HG02870 (cell line): ENCODE results near the gene C1QTNF3.
A peak's percentile ranks its signal among the peaks of the same experiment; 100 is the strongest.

Source experiments
- ATAC-seq: cut with Tn5 transposase; IDR thresholded peaks from one replicate; pipeline ENCODE4 v1.9.1; 2021; ENCODE audit warnings: mild to moderate bottlenecking, moderate library complexity; ENCODE audit not compliant: unreplicated experiment

The C1QTNF3 gene

DNA sequence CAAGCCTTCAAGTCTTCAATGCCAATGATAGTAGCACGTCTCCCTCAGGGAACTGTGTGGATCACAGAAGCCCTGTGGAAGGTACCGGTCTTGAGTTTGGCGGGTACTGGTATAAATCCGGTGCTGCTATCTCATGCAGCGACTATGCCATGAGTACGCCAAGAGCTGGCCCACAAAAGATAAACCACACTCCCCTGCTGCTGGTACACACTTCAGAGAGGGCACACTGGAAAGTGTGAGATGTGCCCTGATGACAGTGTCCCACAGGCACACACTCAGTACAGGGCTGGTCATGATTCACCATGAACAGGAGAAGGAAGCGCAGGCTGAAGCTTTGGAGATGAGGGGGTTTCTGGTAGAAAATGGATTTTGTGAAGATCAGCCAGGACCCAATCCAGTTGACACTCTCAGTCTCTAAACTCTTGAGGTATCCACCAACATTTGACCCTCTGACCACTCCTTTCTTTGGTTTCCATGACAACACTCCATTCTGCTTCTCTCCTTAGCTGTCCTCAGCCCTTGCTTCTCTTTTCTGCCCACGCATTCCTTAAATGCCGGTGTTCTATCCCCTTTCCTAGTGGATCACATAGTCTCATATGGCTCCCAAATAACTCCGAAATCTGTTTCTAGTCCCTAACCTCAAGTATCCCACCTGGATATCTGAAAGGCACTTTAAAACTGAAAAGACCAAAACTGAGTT lies 40.2 kb downstream of the C1QTNF3 start:
- no peak for ATAC-seq

DNA sequence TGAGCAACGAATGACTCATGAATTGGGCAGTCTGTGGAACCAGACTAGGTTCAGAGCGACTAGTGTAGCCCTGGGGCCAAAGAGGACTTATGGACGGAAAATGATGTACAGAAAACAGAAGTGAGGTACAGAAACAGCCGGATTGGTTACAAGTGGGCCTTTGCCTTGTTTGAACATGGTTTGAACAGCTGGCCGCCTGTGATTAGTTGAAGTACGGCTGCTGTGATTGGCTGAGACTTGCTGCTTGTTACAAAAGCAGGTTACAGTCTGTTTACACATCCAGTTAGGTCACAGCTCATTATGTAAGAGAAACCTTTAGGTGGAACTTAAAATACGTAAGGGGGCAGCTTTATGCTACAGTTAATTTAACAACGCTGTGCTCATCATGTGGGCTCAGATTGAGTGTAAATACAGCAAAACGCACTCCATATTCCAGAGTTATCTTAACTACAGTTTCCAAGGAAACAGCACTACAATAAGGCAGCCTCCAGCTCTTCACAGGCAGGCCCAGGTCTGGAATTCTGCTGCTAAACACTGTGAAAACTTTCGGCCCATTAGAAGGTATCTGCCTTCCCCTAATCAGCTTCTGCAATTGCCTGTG lies 41.7 kb downstream of the C1QTNF3 start:
- ATAC-seq = no peak

DNA sequence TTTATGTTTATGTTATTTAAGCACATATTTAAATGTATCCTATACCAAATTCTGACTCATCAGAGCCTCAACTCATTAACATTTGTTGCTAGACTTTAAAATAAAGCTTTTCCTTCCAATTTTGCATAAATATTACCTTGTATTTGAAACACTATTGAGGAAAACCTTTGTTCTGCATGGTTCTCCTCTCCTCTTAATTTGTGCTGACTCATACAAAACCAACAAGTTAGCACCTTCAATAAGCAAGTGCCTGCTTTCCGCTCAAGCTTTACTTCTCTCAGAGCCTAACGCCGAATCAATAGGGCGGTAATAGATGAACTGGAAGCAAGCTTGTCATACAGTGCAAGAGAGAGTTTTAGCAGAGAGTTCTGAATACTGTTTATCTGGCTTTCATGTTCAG lies 43.0 kb downstream of the C1QTNF3 start:
- no peak for ATAC-seq

DNA sequence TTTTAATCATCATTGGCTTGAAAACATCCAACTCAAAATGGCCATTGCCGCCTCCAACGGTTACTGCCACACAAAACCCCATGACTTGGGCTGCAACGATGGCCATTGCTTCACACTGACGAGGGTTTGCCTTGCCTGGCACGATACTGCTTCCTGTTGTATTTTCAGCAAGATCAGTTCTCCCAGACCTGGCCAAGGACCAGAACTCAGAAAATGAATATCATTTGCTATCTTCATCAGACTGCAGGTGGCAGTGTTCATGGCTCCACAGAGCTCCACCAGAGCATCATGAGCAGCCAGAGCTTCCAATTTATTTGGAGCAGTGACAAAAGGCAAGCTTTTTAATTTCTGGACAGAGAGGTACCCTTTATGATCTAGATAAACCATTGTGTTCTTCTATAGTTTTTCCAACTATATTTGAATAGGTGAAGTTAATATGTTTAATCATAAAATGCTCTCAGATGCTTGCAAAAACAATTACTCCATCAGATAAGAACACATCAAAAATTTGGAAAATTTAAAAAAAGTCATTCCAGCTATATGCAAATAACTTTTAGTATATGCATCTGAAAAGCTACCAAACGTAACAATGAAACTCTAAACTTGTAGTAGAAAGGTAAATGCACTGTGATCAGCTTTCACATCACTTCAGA lies 45.6 kb downstream of the C1QTNF3 start:
- ATAC-seq = peak; percentile 65

DNA sequence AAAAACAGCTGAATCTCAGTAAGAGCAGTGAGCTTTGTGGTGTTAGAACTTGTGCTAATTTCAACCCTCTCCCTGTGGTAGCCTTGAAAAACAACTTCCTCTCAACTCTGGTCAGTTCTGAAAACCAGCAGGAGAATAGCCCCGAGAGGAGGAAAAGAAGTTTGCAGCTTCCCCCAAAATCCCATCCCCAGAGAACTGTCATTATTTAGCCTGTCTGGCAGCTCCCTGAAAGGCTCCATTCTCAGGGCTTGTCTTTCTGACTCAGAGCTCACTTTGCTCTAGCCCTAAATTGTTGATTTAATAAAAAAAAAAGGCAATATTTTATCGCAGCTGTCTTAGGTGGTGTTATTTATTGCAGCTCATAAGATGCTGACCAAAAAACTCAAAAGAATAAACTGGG lies 47.1 kb downstream of the C1QTNF3 start:
- no peak for ATAC-seq

DNA sequence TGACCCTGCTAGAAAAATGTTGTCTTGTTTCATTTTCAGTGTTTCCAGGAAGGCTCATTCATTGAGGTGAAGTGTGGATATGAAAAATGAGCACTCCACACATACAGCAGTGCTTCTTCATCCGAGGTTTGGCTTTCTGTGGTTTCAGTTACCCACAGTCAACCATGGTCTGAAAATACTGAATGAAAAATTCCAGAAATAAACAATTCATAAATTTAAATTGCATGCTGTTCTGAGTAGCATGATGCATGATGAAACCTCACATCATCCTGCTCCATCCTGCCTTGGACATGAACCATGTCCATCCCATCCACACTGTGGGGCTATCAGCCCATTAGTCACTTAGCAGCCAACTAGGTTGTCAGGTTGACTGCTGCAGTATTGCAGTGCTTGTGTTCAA lies 48.2 kb downstream of the C1QTNF3 start:
- ATAC-seq = no peak

DNA sequence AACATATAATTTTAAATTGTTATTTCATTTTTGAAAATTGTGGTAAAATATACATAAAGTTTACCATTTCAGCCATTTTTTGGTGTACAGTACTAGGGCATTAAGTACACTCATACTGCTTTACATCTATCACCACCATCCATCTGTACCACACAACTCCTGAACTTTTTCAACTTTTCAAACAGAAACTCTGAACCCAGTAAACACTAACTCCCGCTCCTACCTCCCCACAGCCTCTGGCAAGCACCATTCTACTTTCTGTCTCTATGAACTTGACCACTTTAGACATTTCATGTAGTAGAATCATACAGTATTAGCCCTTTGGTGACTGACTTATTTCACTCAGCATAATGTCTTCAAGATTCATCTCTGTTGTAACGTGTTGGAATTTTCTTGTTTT lies 50.1 kb downstream of the C1QTNF3 start:
- ATAC-seq = no peak

DNA sequence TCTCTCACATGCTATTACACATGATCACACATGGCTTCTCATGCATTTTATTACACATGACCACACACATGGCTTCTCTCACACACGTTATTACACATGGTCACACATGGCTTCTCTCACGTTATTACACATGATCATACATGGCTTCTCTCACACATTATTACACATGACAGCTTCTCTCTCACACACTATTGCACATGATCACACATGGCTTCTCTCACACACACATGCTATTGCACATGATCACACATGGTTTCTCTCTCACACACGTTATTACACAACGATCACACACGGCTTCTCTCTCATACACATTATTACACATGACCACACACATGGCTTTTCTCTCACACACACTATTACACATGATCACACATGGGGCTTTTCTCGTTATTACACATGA lies 57.6 kb downstream of the C1QTNF3 start:
- no peak for ATAC-seq

DNA sequence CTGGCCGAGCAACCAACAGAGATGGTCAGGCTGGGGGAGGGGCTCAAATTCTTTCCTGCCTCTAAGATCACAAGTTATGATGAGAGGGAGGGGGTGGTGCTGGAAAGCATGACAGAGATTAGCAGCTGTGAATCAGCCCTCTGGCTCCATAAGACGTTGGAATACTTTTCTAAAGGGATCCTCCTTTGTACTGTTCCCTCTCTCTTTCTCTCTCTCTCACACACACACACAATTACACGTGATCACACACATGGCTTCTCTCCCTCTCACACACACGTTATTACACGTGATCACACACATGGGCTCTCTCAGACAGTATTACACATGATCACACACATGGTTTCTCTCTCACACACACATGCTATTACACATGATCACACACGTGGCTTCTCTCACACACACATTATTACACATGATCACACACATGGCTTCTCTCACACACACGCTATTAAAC lies 58.3 kb downstream of the C1QTNF3 start, which contains the start of gene SLC45A2:
SLC45A2 (minus strand) TSS at position 23 of the 454 bp plus-strand sequence. CDS start 110 bp downstream, outside the sequence.
- ATAC-seq = no peak

DNA sequence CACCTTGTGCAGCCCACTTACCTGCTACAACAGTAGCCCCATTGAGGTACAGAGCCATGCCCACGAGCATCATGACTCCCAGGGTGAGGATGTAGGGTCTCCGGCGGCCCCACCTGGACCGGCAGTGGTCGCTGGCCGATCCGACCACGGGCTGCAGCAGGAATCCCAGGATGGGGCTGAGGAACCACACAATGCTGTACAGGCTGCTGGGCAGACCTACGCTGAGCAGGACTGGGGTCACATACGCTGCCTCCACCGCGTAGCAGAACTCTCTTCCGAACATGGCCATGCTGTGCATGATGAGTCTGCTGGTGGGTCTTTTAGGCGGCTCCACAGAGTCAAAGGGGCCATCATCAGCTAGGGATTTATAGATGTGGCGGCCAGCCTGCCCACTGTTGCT lies 58.8 kb downstream of the C1QTNF3 start:
- ATAC-seq = no peak

DNA sequence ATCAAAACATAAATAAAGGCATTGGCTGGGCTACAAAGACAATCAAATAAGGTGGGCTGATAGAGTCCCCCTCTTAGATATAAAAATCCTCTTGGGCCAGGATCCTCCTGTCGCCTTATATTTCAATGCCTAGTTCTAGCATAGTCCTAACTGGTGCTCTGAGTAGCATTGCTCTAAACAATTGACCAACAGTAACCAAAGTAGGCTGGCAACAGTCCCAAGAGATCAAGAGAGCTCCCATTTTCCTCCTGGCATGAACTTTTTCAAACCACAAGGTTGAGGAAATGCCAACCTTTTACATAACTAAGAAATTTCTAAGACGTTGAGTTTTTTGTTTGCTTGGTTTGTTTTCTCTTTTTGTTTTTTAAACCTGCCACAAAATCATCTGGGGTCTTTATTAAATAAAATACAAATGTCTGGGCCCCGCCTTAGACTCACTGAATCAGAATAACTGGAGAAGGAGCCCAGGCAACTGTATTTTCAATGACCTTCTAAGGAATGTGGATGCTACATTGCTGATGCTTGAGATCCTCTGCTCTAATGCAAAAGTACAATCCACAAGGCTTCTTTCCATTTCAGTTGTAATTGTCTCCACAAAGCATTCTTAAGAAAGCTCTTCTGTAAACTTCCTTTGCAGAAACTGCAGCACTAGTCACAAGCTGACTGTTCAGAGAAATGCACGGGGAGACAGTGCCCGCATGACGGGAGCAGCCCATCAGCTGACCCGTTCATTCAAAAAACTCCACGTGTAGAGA lies 61.4 kb downstream of the C1QTNF3 start:
- ATAC-seq = no peak

DNA sequence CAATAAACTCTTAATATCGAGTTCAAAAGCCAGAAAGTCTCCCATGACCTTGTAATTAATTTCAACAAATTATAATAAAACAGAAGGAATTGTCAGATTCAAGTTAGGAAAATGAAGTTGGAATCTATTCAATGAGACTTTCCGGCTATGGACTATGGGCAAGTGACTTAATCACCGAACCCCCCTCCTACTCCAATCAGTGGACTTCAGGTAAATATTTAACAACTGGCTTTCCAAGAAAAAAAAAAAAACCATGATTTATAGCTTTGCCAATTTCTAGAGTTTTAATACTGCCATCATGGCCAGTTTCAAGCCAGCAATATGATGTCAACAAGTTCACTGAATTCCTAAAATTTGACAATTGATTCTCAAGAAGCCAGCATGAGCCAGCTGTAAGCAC lies 63.0 kb downstream of the C1QTNF3 start:
- no peak for ATAC-seq

DNA sequence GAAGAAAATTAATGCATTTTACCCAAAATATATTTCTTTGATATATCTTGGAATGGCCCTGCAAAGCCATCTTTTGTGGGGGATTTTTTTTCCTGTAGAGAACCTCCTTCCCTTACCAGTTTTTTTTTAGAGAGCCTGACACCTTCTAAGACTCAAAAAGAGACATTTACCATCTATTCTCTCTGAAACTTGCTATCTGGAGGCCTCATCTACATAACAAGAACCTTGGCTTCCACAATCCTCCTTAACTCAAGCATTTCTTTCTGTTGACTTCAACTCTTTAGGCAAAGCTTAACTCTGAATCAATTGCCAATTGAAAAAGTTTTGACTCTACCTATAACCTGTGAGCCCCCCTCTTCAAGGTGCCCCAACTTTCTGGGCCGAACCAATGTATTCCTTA lies 64.7 kb downstream of the C1QTNF3 start:
- no peak for ATAC-seq

DNA sequence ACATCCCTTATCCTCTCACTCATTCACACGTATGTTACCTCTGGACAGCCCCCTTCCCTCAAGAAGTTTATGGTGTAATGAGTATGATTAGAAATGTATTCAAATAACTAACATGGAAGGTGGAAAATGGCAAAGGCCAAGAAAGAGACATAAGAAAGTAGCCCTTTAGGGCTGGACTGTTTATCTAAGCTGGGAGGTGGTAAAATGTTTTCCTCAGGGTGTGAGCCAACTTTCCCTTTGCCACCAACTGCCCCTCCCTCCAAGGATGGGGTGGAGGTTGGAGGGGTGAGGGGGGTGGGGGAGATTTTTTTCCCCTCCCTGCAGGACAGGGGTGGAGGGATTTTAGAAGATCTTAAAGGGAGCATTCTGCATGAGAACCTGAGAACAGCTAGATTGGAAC lies 66.7 kb downstream of the C1QTNF3 start:
- ATAC-seq = no peak

DNA sequence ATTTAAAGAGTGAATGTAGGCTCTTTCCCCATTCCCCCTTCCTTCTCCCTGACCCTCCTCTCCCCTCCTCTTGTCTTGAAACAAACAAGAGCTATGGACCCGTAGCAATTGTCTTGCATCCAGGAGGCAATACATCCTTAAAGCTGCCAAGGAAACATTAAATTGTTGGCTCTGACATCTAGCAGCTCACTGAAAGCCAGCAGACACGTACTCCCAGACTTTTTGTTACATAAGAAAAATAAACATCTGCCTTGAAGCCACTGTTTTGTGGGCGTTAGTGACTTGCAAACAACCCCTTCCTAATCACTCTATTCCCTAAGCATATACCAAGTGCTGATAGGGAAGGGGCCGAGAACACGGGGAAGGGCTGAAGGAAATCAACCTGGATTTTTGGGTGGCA lies 67.2 kb downstream of the C1QTNF3 start:
- no peak for ATAC-seq

DNA sequence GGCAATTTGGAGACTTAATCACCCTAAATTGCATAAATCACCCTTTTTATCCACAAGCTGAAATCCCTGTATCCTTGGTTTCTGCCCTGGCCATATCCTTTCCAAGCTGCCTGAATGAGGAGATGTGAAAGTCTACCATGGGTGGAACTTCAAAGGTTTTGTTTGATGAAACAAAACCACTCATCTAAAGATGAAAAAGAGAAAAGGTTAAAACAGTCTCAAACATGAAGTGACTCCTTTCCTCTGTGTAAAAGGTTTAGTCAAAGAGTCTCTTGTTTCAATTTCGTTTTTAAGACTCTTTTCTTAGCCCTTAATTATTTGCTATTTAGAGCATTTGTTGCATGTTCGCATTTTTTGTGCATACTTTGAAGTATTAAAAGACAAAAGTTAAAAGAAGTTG lies 69.7 kb downstream of the C1QTNF3 start:
- ATAC-seq = peak; percentile 84

DNA sequence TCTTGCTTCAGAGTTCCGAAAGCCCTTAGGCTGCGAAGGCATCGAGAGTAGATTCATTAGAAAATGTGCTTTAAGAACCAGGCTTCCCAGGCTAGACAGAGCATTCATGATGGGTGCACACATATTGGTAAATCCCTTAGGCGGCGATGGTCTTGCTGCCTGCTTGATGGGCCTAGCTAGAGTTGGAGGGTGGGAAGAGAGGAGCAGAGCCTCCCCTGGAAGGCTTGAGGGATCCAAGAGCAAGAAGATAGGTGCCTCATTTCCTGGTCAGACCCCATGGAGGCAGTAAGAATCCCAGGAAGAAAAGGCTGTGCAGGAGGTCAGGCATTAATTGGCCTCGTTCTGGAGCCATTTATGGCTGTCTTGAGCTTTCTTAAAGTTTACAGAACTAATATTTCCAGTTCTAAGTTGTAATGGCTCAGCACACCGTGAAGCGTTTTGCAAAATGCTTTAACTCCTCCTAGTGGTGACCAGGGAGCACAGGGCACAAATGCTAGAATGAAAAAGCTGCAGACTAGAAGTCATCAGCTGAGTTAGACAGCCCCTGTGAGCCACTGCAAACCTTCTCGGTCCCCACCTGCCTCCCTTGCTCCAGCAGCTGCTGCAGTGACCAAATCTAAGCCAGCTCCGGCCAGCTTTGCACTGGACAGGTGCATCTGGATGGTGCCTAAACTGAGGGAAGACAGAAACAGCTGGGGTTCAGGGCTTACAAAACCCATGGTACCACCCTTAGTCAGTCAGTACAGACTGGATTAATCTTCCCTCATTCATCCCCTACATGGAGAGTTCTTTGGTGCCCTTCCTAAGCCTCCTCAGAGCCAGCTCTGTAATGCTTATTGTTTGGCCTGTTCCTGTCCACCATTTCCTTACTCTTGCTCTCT lies 73.2 kb downstream of the C1QTNF3 start:
- ATAC-seq = no peak

DNA sequence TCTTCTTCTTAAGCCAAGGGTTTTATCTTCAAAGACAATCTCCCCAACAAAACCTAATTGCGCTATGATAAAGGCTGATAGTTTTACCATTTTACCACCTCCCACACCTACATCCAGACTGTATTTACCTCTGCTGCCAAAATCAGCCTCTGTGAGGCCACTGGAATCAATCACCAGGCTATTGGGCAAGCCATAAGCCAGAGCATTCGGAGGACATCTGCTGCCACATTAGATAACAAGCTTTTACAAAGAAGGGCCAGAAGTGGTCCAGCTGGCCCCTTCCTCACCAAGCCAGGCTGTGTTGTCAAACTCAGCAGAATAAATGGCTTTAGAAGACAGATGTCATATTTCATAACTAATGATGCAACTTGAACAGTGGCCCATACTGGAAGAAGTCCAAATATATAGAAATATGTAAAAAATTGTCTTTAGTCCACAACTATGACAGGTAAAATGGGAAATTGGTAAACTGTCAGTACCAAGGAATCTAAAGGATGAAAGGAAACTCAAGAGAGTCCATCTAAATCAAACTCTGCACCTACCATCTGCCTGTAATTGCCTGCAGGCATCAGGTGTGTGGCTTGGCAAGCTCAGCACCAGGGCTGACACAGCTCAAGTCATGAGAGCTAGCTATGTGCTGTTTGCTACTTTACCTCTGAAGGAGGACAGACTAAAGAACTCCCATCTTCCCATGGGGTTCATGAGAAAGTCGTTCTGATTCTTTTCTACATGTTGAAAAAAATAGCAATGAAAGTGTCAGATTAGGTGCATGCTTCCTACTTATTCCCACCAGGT lies 74.6 kb downstream of the C1QTNF3 start:
- no peak for ATAC-seq
